Activated naive CD8-positive, alpha-beta T cell treated with anti-CD3 and anti-CD28 coated beads for 36 hours (primary cell): ENCODE measurements around the gene SBNO2. TPM values are rescaled to one million over a fixed set of nuclear protein-coding genes. Genes with fewer than 3 reads are reported as not detected.
"Not testable (repeated sequence)": the region's sequence is repeated elsewhere in the genome, so short reads cannot be mapped to it uniquely, and the experiment has no call there.

Source experiments
- DNase-seq: peaks from one replicate; pipeline ENCODE4 v3.0.0; 2021
- H3K27ac Mint-ChIP-seq: one replicate; pipeline ENCODE4 v1.8.0; 2022; ENCODE audit warnings: mild to moderate bottlenecking, moderate library complexity, mixed read lengths
- H3K27me3 Mint-ChIP-seq: one replicate; pipeline ENCODE4 v1.8.0; 2022; ENCODE audit warnings: mild to moderate bottlenecking, mixed read lengths
- H3K36me3 Mint-ChIP-seq: one replicate; pipeline ENCODE4 v1.8.0; 2021; ENCODE audit warnings: mild to moderate bottlenecking, mixed read lengths
- H3K4me1 Mint-ChIP-seq: one replicate; pipeline ENCODE4 v1.8.0; 2021; ENCODE audit warnings: mixed read lengths
- H3K4me3 Mint-ChIP-seq: one replicate; pipeline ENCODE4 v1.8.0; 2022; ENCODE audit warnings: mild to moderate bottlenecking, moderate library complexity, mixed read lengths
- H3K9me3 Mint-ChIP-seq: one replicate; pipeline ENCODE4 v1.8.0; 2022; ENCODE audit warnings: mixed read lengths
- total RNA-seq, 2 experiments: library from RNA; stranded (reverse); gene quantifications; one replicate each; pipeline ENCODE4 v1.2.3, GENCODE V29; 2021

SBNO2 gene
- total RNA-seq, 2 experiments from 2014 or later: 50.5 to 51.6 TPM

- H3K27ac Mint-ChIP-seq: peak overlapping the region; percentile 94
- peaks cover 23% of the 10 kb centered on the region for H3K4me1 Mint-ChIP-seq
- H3K27me3 Mint-ChIP-seq: no peaks in the 10 kb centered on the region
- H3K9me3 Mint-ChIP-seq: no peaks in the 10 kb centered on the region
- no peak overlapping the region for H3K4me3 Mint-ChIP-seq
- no peak for DNase-seq
- peaks cover 18% of the 10 kb centered on the region for H3K36me3 Mint-ChIP-seq
These were observed 40.3 kb upstream of the SBNO2 start for GRCh38 chr19:1214299-1214861.

DNA sequence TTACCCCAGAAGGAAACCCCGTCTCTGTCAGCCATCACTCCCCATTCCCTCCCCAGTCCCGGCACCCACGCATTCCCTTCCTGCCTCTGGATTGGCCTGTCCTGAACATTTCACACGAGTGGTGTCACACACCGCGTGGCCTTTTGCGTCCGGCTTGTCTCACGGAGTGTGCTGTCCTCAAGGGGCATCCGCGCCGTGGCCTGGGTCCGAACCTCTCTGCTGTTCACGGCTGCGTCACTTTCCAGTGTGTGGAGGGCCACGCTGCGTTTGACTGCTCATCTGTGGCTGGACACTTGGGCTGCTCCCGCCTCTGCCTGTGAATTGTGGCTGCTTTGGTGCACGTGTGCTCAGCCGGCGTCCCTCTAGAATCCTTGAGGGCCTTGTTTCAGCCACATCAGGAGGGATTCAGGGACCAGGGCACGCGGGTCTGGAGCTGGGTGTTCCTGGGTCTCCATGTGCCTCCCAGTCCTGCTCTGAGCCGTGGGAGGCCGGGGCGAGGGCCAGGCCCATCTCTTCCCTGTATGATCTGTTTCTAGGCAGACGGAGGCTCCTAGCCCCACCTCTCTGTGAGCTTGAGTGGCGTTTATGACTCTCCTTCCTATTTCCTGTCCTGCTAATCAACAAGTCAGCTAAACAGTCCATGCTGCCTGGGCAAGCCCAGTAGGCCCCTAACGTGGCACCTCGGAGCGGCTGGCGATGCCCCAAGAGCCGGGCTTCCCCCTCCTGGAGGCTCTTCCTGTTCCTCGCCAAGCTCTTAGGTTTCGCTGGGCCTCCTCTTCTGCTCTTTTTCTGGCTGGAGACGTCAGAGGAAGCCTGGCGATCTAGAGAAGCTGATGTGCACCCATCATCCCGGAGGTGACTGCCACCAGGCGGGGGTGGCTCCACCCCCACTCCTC, 39.6 kb upstream of the SBNO2 start:
- Mint-ChIP-seq H3K4me3 (peak overlapping the region; percentile 76), H3K27ac (peak overlapping the region; percentile 94), H3K9me3 (no peaks in the 10 kb centered on the region), H3K27me3 (no peaks in the 10 kb centered on the region), H3K4me1 (peaks cover 23% of the 10 kb centered on the region), H3K36me3 (peaks cover 18% of the 10 kb centered on the region)
- DNase-seq: peak; percentile 55

- Mint-ChIP-seq H3K27me3 (no peaks in the 10 kb centered on the region), H3K27ac (no peak overlapping the region), H3K36me3 (peaks cover 33% of the 10 kb centered on the region), H3K9me3 (no peaks in the 10 kb centered on the region), H3K4me1 (peaks cover 32% of the 10 kb centered on the region), H3K4me3 (no peak overlapping the region)
- DNase-seq: no peak
These were observed 37.6 kb upstream of the SBNO2 start for GRCh38 chr19:1211494-1212234.

DNA sequence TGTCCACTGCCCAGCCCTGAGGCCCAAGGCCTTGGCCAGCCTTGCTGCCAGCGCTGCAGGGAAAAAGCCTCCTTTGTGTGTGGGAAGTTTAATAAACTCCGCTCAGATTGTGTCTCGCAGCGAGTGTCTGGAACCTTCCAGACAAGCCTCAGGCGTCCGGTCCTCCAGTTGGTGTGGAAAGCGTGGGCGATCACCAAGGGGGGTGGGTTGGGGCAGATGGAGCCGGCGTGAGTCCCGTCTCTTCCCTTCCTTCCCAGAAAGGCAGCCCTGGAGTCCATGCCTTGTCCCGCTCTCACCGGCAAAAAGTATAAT, 36.1 kb upstream of the SBNO2 start:
- no peaks in the 10 kb centered on the region for H3K27me3 Mint-ChIP-seq
- H3K9me3 Mint-ChIP-seq: no peaks in the 10 kb centered on the region
- DNase-seq: no peak
- peaks cover 32% of the 10 kb centered on the region for H3K4me1 Mint-ChIP-seq
- peaks cover 35% of the 10 kb centered on the region for H3K36me3 Mint-ChIP-seq
- H3K4me3 Mint-ChIP-seq: no peak overlapping the region
- no peak overlapping the region for H3K27ac Mint-ChIP-seq

DNA sequence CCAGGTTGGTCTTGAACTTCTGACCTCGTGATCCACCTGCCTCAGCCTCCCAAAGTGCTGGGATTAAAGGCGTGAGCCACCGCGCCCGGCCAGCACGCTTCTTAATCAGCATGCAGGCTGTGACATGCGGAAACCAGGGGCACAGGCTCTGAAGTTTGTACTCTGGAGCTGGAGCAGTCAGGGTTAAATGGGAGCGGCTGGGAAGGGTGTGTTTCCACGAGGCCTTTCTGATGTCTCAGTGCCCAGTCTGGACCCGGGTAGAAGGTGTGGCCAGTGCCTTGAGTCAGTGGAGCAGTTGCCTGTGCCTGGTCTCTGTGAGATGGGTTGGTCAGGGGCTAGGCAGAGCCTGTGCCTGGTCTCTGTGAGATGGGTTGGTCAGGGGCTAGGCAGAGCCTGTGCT, 34.8 kb upstream of the SBNO2 start:
- H3K27me3 Mint-ChIP-seq, H3K27ac Mint-ChIP-seq, H3K9me3 Mint-ChIP-seq, DNase-seq: not testable (repeated sequence)
- peak overlapping the region; percentile 32 for H3K4me3 Mint-ChIP-seq
- H3K36me3 Mint-ChIP-seq: peaks cover 32% of the 10 kb centered on the region
- peaks cover 31% of the 10 kb centered on the region for H3K4me1 Mint-ChIP-seq

DNA sequence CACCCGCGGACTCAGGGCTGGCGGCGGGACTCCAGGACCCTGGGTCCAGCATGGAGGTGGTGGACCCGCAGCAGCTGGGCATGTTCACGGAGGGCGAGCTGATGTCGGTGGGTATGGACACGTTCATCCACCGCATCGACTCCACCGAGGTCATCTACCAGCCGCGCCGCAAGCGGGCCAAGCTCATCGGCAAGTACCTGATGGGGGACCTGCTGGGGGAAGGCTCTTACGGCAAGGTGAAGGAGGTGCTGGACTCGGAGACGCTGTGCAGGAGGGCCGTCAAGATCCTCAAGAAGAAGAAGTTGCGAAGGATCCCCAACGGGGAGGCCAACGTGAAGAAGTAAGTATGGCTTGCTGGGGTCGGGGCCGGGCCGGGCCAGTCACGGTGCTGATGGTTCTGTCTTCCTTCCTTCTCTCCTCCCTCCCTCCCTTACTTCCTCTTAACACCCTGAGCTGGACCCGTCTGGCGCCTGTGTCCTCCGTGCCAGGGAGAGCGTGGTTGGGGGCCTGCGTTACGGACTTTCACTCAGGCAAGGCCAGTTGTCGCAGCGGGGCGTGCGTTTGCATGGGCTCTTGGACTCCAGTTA, 32.9 kb upstream of the SBNO2 start:
- Mint-ChIP-seq H3K27ac (peak overlapping the region; percentile 84), H3K9me3 (no peaks in the 10 kb centered on the region), H3K36me3 (peaks cover 26% of the 10 kb centered on the region), H3K27me3 (no peaks in the 10 kb centered on the region), H3K4me1 (peaks cover 32% of the 10 kb centered on the region), H3K4me3 (peak overlapping the region; percentile 93)
- DNase-seq: peak; percentile 35

DNA sequence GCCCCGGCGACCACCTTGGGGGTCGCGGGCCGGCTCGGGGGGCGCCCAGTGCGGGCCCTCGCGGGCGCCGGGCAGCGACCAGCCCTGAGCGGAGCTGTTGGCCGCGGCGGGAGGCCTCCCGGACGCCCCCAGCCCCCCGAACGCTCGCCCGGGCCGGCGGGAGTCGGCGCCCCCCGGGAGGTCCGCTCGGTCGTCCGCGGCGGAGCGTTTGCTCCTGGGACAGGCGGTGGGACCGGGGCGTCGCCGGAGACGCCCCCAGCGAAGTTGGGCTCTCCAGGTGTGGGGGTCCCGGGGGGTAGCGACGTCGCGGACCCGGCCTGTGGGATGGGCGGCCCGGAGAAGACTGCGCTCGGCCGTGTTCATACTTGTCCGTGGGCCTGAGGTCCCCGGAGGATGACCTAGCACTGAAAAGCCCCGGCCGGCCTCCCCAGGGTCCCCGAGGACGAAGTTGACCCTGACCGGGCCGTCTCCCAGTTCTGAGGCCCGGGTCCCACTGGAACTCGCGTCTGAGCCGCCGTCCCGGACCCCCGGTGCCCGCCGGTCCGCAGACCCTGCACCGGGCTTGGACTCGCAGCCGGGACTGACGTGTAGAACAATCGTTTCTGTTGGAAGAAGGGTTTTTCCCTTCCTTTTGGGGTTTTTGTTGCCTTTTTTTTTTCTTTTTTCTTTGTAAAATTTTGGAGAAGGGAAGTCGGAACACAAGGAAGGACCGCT, 32.2 kb upstream of the SBNO2 start:
- Mint-ChIP-seq H3K36me3 (peaks cover 26% of the 10 kb centered on the region), H3K4me3 (peak overlapping the region; percentile 93), H3K27me3 (no peaks in the 10 kb centered on the region), H3K9me3 (no peaks in the 10 kb centered on the region), H3K27ac (peak overlapping the region; percentile 84), H3K4me1 (peaks cover 32% of the 10 kb centered on the region)
- DNase-seq: no peak

DNA sequence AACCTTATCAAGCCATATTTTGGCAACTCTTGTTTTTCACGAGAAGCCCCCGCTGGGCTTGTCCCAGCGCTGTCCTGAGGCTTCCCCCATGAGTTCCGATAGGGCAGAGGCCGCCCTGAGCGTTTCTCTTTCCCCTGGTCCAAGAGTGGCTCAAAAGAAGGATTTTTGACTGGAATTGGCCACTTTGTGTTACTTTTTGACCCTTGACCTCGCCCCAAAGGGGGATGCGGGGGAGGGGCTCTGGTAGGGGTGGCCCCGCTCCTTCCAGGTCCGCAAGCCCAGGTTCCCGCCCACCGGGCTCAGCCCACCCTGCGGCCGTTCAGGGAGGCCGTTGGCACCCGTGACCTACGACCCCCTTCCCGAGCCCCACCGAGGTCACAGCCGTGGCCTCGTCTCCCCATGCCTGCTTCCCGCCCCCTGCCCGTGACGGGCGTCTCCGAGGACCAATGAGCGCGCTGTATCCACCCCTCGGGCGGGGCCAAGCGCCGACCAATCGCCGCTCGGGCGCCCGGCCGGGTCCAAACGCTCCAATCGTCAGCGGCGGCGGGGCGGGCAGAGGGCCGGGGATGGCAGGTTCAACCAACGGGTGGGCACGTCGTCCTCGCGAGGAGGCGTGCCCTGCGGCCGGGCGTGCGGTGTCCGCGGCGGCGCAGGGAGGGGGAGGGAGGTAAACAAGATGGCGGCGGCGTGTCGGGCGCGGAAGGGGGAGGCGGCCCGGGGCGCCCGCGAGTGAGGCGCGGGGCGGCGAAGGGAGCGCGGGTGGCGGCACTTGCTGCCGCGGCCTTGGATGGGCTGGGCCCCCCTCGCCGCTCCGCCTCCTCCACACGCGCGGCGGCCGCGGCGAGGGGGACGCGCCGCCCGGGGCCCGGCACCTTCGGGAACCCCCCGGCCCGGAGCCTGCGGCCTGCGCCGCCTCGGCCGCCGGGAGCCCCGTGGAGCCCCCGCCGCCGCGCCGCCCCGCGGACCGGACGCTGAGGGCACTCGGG, 31.3 kb upstream of the SBNO2 start, which contains the start of gene STK11:
Gene STK11 (plus strand): TSS at position 665 of the 986 bp plus-strand sequence. CDS start 1,136 bp downstream, outside the sequence.
- H3K27ac Mint-ChIP-seq: peak within 1 kb of the TSS; percentile 84
- H3K9me3 Mint-ChIP-seq: no peaks in the 10 kb centered on the region
- H3K4me3 Mint-ChIP-seq: peak within 1 kb of the TSS; percentile 93
- peak; percentile 100 for DNase-seq
- H3K27me3 Mint-ChIP-seq: no peaks in the 10 kb centered on the region
- peaks cover 28% of the 10 kb centered on the region for H3K4me1 Mint-ChIP-seq
- peaks cover 22% of the 10 kb centered on the region for H3K36me3 Mint-ChIP-seq

DNA sequence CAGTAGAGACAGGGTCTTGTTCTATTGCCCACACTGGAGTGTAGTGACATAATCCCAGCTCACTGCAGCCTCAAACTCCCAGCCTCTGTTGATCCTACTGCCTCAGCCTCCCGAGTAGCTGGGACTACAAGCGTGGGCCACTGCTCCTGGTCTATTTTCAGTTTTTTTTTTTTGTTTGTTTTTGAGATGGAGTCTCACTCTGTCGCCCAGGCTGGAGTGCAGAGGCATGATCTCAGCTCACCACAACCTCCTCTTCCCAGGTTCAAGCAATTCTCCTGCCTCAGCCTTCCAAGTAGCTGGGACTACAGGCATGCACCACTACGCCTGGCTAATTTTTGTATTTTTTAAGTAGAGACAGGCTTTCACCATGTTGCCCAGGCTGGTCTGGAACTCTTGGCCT, 26.5 kb upstream of the SBNO2 start:
- H3K27ac Mint-ChIP-seq, H3K36me3 Mint-ChIP-seq, DNase-seq, H3K9me3 Mint-ChIP-seq, H3K4me3 Mint-ChIP-seq, H3K27me3 Mint-ChIP-seq: not testable (repeated sequence)
- peaks cover 12% of the 10 kb centered on the region for H3K4me1 Mint-ChIP-seq

GRCh38 chr19:1199531-1199930, 25.5 kb upstream of the SBNO2 start:
- no peak overlapping the region for H3K27ac Mint-ChIP-seq
- H3K27me3 Mint-ChIP-seq: no peaks in the 10 kb centered on the region
- peaks cover 12% of the 10 kb centered on the region for H3K4me1 Mint-ChIP-seq
- no peaks in the 10 kb centered on the region for H3K9me3 Mint-ChIP-seq
- no peaks in the 10 kb centered on the region for H3K36me3 Mint-ChIP-seq
- H3K4me3 Mint-ChIP-seq: no peak overlapping the region
- DNase-seq: no peak

GRCh38 chr19:1189419-1189818, 15.4 kb upstream of the SBNO2 start:
- Mint-ChIP-seq H3K4me1 (peaks cover 12% of the 10 kb centered on the region), H3K27ac (peak overlapping the region; percentile 54), H3K27me3 (no peaks in the 10 kb centered on the region), H3K9me3 (no peaks in the 10 kb centered on the region), H3K4me3 (no peak overlapping the region), H3K36me3 (no peaks in the 10 kb centered on the region)
- peak; percentile 57 for DNase-seq

DNA sequence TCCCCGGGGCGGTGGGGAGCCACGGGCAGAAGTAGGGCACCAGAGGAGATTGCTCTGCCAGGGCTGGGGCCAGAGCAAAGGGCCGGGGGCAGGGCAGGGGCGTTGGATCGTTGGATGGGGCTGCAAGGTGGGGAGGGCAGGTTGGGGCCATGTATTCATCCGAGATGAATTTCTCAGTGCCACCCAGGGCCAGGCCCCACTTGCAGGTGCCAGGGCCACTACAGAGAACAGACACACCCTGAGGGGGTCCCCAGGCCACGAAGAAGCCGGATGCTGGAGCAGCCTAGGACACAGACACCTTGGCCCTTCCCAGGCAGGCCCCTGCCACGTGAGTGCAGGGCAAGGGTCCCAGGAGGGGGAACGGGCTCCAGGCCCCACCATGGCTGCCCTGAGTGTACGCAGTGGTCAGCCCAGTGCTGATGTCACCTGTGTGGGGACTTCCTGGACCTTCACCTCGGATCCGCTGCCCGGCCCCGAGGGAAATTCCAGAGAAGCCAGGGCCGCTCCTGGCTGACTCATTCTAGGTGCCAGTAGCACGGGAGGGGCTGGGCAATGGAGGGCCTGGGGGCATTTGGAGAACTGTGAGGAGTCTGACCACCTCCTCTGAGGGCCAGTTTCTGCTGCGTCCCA, 9.6 kb upstream of the SBNO2 start:
- H3K9me3 Mint-ChIP-seq: no peaks in the 10 kb centered on the region
- H3K4me3 Mint-ChIP-seq: no peak overlapping the region
- H3K36me3 Mint-ChIP-seq: no peaks in the 10 kb centered on the region
- DNase-seq: no peak
- peaks cover 5% of the 10 kb centered on the region for H3K4me1 Mint-ChIP-seq
- no peak overlapping the region for H3K27ac Mint-ChIP-seq
- H3K27me3 Mint-ChIP-seq: peaks cover 4% of the 10 kb centered on the region

- DNase-seq: no peak
- H3K27me3 Mint-ChIP-seq: peaks cover 4% of the 10 kb centered on the region
- H3K4me3 Mint-ChIP-seq: no peak overlapping the region
- no peak overlapping the region for H3K27ac Mint-ChIP-seq
- H3K36me3 Mint-ChIP-seq: no peaks in the 10 kb centered on the region
- H3K4me1 Mint-ChIP-seq: peaks cover 5% of the 10 kb centered on the region
- H3K9me3 Mint-ChIP-seq: no peaks in the 10 kb centered on the region
These were observed 8.7 kb upstream of the SBNO2 start for GRCh38 chr19:1182727-1183126.
